HG03439 (cell line): Measurements from ENCODE around the gene HSH2D.
"Not testable (repeated sequence)": the region's sequence is repeated elsewhere in the genome, so short reads cannot be mapped to it uniquely, and the experiment has no call there.

Experiments used
- ATAC-seq: cut with Tn5 transposase; IDR thresholded peaks from one replicate; pipeline ENCODE4 v1.9.1; 2021; ENCODE audit warnings: mild to moderate bottlenecking, moderate library complexity; ENCODE audit not compliant: unreplicated experiment

Gene HSH2D

DNA sequence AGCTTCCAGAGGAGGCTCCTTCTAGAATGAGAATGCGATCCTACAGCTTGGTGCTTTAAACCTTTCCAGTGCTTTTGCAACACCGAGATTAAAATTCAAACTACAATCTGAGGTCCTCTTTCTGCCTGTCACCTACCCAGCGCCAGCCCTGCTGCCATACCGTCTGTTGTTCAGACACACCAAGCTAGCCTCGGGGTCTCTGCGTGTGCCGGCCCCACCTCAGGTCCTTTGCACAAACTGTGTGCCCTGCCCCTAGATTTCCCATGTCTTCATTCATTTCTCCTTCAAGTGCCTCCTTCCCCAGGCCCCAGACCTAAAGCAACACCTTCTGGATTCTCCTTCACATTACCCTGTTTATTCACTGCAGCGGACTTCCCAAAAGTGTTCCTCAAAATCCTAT lies 11.1 kb downstream of the HSH2D start:
- ATAC-seq = no peak

DNA sequence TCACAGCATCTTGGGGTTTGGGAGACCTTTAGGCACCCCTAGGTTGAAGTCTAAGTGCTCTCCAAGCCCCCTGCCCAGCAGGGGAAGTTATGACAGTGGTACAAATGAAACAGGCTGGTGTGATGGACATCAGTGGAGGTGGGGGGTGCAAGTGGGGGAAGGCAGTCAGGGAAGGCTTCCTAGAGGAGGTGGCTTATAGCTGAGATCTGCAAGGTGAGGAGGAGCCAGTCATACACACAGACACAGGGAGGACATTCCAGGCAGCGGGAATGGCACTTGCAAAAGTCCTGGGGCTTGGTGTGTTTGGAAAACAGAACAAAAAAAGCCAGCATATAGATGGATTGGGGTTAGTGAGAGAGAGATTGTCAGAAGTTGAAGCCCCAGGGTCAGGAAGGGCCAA lies 11.6 kb downstream of the HSH2D start:
- no peak for ATAC-seq

DNA sequence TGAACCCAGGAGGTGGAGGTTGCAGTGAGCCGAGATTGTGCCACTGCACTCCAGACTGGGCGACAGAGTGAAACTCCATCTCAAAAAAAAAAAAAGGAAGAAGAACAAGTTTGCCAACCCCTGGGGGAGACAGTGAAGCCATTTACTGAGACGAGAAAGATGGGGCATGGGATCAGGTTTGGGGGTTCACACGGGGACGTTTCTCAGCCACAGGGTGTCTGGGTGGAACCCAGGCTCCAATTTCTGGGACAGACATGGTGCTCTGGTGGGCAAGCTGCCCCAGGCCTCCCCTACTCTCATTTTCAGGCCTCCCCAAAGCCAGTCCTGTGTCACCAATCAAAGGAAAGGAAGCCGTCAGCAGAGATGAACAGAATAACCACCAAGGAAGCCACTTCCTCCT lies 13.4 kb downstream of the HSH2D start:
- ATAC-seq = no peak

DNA sequence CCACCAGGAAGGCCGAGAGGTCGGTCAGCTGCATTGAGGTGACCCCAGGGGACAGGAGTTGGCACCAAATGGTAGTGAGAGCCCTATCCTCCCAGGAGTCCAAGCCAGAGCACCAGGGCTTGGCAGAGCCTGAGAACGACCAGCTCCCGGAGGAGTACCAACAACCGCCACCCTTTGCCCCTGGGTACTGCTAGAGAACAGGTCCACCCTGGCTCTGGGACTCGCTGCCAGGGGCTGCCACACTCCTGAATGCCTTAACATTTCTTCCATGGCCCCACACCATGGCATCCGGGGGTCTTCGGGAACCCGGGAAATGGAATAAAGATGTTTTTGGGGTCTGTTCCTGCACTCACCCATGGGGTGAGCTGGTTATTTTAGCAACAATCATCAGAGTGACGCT lies 14.1 kb downstream of the HSH2D start:
- ATAC-seq = no peak

DNA sequence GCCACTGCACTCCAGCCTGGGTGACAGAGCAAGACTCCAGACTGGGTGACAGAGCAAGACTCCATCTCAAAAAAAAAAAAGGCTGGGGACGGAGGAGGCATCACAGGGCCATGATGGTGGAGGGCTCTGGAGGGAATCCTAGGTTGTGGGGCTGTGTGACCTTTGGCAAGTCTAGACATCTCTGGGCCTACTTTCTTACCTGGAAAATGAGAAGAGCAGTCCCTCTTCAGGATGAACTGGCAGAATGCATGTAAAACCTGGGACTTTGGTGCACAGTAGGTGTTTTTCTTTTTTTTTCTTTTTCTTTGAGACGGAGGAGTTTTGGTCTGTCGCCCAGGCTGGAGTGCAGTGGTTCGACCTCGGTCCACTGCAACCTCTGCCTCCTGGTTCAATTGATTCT lies 16.2 kb downstream of the HSH2D start:
- ATAC-seq = no peak

DNA sequence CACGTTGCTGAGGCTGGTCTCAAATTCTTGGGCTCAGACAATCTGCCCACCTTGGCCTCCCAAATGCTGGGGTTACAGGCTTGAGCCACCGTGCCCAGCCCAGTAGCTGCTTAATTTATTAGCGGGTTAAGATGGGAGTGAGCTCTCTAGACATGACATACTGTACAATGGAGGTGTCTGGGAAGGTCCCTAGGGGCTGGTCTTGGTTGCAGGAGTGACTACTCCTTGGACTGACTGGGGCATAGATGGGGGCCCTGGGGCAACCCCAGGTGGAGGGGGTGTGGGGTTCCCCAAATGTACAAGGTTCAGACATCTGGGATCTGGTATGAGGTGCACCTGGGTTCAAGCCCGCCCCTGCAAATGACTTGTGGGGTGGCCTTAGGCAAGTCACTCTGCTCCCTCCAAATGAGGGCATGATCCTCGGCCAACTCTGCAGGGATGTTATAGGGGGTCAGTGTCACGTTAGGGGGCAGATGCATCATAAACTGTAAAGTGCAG lies 17.0 kb downstream of the HSH2D start:
- no peak for ATAC-seq

DNA sequence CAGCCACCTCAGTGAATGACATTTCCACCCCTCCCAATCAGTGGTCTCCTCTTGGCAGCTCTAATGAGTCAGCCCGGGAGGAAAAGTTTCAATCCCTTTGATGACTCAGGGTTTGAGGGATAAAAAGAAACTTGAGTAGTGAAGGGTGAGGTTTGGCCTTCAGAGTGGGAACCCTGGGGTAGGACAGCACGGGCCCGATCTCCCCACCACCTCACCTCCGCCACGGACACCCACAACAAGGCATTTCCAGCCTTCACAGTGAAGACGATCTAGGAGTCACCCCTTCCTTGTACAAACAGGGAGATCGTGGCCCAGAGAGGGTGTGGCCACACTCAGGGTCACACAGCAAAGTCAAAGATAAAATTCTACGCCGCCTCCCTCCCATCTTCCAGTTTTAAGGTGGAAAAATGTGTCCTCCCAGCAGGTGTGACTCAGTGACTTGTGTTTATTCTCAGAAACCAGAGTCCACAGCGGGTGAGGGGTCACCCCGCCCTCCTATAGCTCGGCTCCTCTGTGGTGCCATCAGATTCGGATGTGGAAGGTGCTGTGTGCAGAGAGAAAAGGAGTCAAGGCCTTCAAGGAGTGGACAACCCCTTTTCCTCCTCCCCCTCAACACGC lies 17.6 kb downstream of the HSH2D start:
- ATAC-seq = no peak

DNA sequence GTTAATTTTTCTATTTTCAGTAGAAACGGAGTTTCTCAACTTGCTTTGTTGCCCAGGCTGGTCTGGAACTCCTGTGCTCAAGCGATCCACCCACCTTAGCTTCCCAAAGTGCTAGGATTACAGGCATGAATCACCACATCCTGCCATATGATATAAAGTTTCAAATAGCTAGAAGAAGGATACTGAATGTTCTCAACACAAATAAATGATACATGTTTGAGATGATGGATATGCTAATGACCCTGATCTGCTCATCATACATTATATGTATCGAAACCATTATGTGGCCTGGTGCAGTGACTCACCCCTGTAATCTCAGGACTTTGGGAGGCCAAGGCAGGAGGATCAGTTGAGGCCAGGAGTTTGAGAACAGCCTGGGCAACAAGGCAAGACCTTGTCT lies 18.4 kb downstream of the HSH2D start:
- no peak for ATAC-seq

DNA sequence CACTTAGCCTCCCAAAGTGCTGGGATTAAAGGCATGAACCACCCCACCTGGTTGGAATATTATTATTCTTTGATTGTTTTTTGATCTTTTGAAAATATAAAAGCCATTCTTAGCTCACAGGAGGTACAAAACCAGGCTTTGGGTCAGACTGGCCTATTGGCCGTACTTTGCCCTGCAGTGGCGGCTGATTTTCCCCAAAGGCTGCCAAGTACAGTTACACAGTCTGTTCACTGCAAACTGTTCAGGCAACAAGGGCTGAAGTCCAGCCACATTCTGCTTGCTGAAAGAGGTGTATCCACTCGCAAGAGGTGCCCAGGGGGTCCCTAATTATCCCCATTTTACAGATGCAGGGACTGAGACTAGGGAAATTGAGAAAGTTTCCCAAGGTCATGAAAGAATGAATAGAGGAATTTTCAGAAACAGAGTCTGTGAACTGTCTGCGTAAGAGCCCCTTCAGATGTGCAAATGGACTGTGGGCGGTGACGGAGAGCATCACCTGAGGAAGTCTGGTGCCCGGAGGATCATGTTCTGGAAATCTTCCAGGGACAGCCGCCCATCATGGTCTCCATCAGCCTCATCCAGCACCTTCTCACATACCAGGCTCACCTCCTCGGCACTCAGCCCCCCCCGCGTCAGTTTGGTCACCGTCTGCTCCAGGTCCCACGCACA lies 20.9 kb downstream of the HSH2D start:
- no peak for ATAC-seq

DNA sequence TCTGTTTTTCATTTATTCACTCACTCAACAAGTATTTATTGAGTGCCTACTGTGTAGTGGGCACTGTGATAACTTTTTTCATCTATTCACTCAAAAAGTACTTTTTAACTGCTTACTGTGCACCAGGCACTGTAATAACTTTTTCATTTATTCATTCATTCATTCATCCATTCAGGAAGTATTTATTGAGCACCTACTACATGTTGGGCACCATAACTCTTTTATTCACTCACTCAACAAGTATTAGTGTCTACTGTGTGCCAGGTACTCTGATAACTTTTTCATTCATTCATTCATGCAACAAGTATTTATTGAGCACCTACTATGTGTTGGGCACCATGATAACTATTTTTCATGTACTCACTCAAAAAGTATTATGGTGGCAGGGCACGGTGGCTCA lies 22.9 kb downstream of the HSH2D start:
- ATAC-seq = no peak

DNA sequence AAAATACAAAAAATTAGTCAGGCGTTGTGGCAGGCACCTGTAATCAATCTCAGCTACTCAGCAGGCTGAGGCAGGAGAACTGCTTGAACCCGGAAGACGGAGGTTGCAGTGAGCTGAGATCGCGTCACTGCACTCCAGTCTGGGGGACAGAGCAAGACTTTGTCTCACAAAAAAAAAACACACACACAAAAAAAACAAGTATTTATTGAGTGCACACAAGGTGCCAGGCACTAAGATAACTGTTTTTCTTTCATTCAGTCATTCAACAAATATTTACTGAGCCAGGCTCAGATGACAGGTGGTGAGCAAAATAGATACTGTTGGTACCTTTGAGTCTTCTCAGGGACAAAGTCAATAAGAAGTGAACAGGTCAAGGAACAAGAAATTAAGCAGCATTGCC lies 23.6 kb downstream of the HSH2D start:
- ATAC-seq = no peak

DNA sequence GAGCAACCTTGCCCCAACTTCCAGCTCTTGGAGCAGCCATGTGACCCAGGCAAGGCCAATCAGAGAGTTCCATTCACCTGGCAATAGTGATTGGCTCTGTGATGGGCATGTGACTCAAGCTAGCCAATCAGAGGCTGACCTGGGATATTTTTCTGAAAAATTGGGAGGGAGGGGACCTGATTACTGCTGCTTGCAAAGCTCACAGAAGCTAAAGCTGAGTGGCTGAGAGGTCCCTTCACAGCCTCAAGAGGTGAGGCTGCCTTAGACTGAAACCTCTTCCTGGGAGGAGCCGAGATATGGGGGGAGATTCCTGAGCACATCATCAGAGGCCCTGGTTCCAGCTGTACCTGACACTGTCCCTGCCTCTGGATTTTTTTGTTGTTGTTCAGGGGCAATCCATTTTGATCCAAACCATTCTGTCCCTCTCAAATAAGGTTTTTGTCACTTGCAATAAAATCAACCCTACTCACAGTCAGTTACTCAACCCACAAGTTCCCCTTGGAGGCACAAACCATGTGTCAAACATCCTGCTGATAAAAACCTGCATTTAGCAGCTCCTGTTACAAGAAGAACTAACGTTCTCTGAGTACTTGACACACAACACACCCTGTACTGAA lies 25.1 kb downstream of the HSH2D start:
- ATAC-seq = no peak

DNA sequence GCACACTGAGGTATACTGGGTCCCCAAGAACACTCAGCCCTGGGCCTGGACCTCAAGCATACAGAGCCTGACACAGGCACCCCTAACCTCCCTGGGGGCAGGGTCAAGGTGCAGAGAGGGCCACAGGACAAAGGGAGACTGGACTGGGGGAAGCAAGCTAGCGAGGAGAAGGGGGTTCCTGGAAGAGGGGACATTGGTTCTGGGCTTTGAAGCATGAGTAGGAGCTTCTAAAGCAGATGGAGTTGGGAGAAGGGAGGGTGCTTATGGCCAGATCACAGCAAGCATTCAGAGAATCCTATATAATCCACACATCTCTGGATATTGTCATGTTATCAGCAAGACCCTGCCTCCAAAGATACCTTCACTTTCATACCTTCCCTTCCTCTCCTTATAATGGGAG lies 26.6 kb downstream of the HSH2D start:
- ATAC-seq = no peak

DNA sequence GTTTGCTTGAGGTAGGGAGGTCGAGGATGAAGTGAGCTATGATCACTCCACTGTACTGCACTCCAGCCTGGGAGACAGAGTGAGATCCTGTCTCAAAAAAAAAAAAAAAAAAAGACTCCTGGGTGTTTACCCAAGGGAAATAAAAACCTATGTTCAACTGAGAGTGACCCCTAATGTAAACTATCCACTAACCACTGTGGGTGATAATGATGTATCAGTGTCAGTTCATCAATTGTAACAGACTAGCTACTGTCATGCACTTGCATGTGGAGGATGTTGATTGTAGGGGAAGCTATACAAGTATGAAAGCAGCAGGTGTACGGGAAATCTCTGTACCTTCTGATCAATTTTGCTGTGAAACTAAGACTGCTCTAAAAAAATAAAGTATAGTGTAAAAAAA lies 32.5 kb downstream of the HSH2D start:
- ATAC-seq = no peak

DNA sequence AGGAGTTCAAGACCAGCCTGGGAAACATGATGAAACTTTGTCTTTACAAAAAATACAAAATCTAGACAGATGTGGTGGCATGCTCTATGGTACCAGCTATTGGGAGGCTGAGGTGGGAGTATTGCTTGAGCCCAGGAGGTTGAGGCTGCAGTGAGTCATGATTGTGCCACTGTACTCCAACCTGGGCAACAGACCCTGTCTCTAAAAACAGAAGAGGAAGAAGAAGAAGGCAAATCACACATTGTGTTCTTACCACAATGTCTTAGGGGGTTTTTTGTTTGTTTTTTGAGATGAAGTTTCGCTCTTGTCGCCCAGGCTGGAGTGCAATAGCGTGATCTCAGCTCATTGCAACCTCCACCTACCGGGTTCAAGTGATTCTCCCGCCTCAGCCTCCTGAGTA lies 35.4 kb downstream of the HSH2D start:
- ATAC-seq = not testable (repeated sequence)

DNA sequence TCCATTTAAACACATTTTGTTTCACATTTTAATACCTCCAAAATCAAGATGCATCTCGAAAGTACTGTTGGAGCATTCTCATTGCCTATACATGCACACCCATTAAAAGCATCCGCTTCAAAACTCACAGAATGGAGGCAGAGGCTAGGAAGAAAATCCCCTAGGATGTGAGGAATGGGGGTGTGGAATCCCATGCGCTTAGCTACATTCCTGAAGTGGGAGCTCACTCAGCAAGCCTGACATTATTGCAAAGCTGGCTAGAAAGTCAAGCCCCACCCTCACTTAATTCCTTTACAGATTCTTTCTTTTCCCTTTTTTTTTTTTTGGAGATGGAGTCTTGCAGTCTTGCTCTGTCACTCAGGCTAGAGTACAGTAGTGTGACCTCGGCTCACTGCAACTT lies 37.1 kb downstream of the HSH2D start:
- ATAC-seq = no peak

DNA sequence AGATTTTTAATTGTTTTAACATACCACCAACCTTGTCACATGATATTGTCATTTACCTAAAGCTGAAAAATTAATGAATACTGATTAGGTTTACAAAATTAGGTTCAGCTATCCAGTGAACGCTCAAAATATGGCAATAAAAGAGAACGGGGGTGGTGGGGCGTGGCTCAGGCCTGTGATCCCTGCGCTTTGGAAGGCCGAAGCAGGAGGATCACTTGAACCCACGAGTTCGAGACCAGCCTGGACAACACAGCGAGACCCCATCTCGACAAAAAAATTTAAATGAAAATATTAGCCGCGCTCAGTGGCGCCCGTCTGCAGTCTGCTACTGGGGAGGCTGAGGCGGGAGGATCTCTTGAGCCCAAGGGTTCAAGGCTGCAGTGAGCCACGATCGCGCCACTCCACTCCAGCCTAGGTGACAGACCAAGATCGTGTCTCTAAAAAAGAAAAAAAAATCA lies 41.2 kb downstream of the HSH2D start:
- ATAC-seq = no peak

DNA sequence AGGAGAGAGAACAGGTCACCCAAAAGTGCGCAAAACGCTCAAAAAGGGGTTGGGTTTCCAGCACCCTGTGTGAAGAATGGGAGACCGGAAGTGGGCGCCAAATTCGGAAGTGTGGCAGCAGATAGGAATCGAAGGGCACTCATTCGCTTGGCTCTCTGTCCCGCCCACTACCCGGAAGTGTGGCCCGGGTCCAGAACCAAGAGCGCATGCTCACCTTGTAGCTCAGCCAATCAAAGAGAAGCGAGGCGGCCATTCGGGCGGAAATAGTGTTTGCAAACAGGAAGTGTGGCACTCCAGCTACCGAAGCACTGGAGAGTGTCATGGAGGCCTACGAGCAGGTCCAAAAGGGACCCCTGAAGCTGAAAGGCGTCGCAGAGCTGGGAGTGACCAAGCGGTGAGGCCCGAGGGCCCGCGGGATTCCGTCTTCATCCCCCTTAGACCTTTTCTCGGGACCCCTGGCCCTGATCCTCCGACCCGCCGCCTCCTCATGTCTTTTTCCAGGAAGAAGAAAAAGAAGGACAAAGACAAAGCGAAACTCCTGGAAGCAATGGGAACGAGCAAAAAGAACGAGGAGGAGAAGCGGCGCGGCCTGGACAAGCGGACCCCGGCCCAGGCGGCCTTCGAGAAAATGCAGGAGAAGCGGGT lies 41.8 kb downstream of the HSH2D start, which contains the start of gene FAM32A:
Gene FAM32A, plus strand, starts transcription at position 288 of the 645 bp plus-strand sequence. Its CDS starts 33 bp downstream, at position 321.
- ATAC-seq = peak; percentile 84

DNA sequence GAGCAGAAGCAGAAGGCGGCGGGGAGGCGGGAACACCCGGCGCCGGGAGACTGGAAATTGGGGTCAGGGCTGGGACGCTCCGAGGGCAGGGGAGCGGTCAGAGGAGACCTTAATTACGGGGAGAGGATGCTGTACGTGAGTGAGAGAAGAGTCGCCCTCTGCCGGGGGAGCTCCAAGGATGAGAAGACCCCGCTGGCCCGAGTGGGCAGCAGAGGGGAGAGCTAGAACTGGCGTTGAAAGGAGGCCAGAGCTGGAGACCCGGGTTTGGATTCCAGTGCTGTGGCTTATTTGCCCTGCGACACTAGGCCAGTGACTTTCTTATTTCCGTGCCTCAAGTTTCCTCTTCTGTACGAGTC lies 42.3 kb downstream of the HSH2D start:
- no peak for ATAC-seq

DNA sequence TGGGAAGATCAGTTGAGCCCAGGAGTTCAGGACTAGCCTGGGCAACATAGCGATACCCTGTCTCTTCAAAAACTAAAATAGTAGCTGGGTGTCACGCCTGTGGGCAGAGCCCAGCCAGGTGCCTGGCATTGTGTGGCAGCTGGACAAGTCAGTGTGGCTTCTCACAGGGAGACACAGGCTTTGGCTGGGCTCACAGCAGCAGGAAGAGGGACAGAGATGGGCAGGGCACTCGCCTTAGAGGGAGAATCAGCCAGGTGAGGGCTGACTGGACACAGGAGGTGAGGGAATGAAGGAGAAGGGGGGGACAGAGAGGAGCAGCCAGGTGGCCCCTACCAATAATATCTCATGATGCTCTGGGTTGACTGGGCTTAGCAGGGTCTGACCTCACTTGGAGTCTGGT lies 45.0 kb downstream of the HSH2D start:
- no peak for ATAC-seq

DNA sequence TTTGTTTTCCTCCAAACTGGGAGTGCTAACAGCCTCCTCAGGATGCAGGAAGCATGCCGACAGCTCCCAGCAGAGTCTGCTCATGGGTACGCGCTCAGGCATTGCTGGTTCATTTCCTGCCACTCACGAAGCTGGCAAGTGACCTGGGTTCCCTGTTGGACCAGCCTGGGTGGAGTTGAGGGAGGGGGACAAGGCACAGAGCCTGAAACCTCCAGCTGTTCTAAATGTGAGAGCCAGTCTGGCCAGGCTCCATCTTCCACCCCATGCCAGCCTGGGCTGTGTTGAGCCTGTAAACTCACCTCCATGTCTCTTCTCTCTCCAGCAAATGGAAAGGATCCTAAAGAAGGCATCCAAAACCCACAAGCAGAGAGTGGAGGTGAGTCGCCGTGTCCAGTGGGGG lies 46.7 kb downstream of the HSH2D start:
- ATAC-seq = no peak

DNA sequence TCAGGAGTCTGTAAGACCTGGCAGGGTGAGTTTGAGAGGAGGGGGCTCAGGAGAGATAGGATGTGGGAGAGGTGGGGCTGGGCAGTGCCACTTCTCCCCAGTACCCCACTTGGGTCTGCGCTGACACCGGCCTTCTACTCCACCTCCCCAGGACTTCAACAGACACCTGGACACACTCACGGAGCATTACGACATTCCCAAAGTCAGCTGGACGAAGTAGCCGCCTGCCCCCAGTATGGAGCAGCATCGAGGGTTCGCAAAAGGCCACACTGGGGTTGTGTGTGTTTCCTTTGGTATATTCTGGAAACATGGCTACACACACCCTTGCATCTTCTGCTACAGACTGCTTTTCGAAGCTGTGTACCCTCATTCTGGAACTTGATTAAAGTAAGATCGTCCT lies 47.3 kb downstream of the HSH2D start:
- no peak for ATAC-seq
